Keratinocyte (primary cell): ENCODE measurements around the gene NLRC5.

Experiments used
- EZH2 ChIP-seq: IDR thresholded peaks from one replicate; pipeline ENCODE4 v1.6.1; 2012; ENCODE audit warnings: inconsistent platforms, mild to moderate bottlenecking, low read length, moderate library complexity
- TF ChIP-seq, protein P1 (sequence below), 3 experiments: IDR thresholded peaks in 1 of 3; conservative IDR thresholded peaks in 1 of 3; optimal IDR thresholded peaks in 1 of 3; 2 replicates in 2 of 3; 3 replicates in 1 of 3; pipeline versions ENCODE3 to v1.5.1; 2011; ENCODE audit warnings: low read length in 3 of 3, mild to moderate bottlenecking in 3 of 3, moderate library complexity in 2 of 3, control low read depth in 1 of 3, inconsistent platforms in 1 of 3; ENCODE audit not compliant: insufficient read depth in 2 of 3; ENCODE audit errors: extremely low read depth in 1 of 3

- TF ChIP-seq, protein P1, sequence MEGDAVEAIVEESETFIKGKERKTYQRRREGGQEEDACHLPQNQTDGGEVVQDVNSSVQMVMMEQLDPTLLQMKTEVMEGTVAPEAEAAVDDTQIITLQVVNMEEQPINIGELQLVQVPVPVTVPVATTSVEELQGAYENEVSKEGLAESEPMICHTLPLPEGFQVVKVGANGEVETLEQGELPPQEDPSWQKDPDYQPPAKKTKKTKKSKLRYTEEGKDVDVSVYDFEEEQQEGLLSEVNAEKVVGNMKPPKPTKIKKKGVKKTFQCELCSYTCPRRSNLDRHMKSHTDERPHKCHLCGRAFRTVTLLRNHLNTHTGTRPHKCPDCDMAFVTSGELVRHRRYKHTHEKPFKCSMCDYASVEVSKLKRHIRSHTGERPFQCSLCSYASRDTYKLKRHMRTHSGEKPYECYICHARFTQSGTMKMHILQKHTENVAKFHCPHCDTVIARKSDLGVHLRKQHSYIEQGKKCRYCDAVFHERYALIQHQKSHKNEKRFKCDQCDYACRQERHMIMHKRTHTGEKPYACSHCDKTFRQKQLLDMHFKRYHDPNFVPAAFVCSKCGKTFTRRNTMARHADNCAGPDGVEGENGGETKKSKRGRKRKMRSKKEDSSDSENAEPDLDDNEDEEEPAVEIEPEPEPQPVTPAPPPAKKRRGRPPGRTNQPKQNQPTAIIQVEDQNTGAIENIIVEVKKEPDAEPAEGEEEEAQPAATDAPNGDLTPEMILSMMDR (optimal IDR thresholded peaks at IDR 0.05 in 1 of 3, IDR thresholded peaks at IDR 0.05 in 1 of 3, conservative IDR thresholded peaks at IDR 0.05 in 1 of 3; ENCODE audit: extremely low read depth in 1 of 3, insufficient read depth in 2 of 3, low read length in 3 of 3), result no peak
- TF ChIP-seq EZH2, result no peak
These were observed 83.4 kb downstream of the NLRC5 start for GRCh38 chr16:57072616-57073275.
